SH-SY5Y (cell line): ENCODE measurements around the gene LRRC27.

Experiments
- GATA2 ChIP-seq: IDR thresholded peaks from 2 replicates; pipeline ENCODE4 v1.6.1; 2011; ENCODE audit warnings: mild to moderate bottlenecking, low read depth, low read length
- GATA3 ChIP-seq: IDR thresholded peaks from 2 replicates; pipeline ENCODE4 v1.6.1; 2011; ENCODE audit warnings: low read depth, mild to moderate bottlenecking, low read length, moderate library complexity

GRCh38 chr10:132406750-132407149 is 74.8 kb downstream of the LRRC27 start:
- TF ChIP-seq GATA2 = no peak
- no peak for TF ChIP-seq GATA3
